A375 (cell line): ENCODE data around the gene SNIP1. TPM values are rescaled to one million over a fixed set of nuclear protein-coding genes. Genes with fewer than 3 reads are reported as not detected.

Experiments
- small RNA-seq: library from RNA; depleted of rRNA; stranded (forward); fragments of <200 nt; gene quantifications from one replicate; pipeline ENCODE3, GENCODE V24; 2014
- total RNA-seq: library from RNA; depleted of rRNA; stranded (reverse); fragments of >200 nt; shearing (Covaris generic); gene quantifications from 2 replicates; pipeline ENCODE4 v1.2.3, GENCODE V29; 2014; rRNA removed

The SNIP1 gene
- total RNA-seq = 24.8 and 28.9 TPM in 2 replicates

GRCh38 chr1:37553927-37554808 is at the start of gene SNIP1:
TSS of gene SNIP1 (minus strand) at chr1:37554293. CDS start at chr1:37554229, 64 bp downstream.

GRCh38 chr1:37595440-37596181 is 41.5 kb upstream of the SNIP1 start, which contains the start of gene GNL2:
TSS of gene GNL2 (minus strand) at chr1:37595937. CDS start at chr1:37595822, 115 bp downstream.

GRCh38 chr1:37556712-37557196 is 2.7 kb upstream of the SNIP1 start, which contains the start of gene DNALI1:
TSS of gene DNALI1 (plus strand) at chr1:37556940. CDS start at chr1:37556995, 55 bp downstream.

GRCh38 chr1:37514350-37515184 is 39.5 kb downstream of the SNIP1 start, which contains the start of gene MEAF6:
TSS of gene MEAF6 (minus strand) at chr1:37514766. CDS start at chr1:37514746, 20 bp downstream.

Small RNAs within 50 kb of the gene (small RNA-seq; reads per million reads assigned to genes)
- gene AL034379.1 (not detected), gene MIR5581 (not detected)

Other genes starting within 250 kb of the SNIP1 start
- gene ZC3H12A, start 79.7 kb downstream of the SNIP1 start, total RNA-seq = 14.9 and 16.8 TPM in 2 replicates
- 100 and 101 TPM in 2 replicates for gene MEAF6, start 39.5 kb downstream of the SNIP1 start, total RNA-seq
- 0.41 TPM in 1 of 2 replicates, not detected in the other for gene DNALI1, start 2.6 kb upstream of the SNIP1 start, total RNA-seq
- 158 and 171 TPM in 2 replicates for gene GNL2, start 41.6 kb upstream of the SNIP1 start, total RNA-seq
- gene RSPO1, start 80.6 kb upstream of the SNIP1 start, total RNA-seq = not detected in 2 replicates
- gene CDCA8, start 138.2 kb upstream of the SNIP1 start, total RNA-seq = 18.6 and 24.2 TPM in 2 replicates
- gene EPHA10, start 210.8 kb upstream of the SNIP1 start, total RNA-seq = not detected in 2 replicates
- gene MANEAL, start 239.6 kb upstream of the SNIP1 start, total RNA-seq = 18.6 and 19.4 TPM in 2 replicates